GM12865 (cell line): Measurements from ENCODE around the gene FHIT.

Source experiments
- DNase-seq: peaks from one replicate; pipeline ENCODE4 v3.0.0; 2010; ENCODE audit warnings: low read depth
- H3K4me3 ChIP-seq: 2 replicates; pipeline ENCODE4 v1.5.1; 2011; ENCODE audit warnings: mild to moderate bottlenecking, low read depth, low read length, control low read depth
- CTCF ChIP-seq: IDR thresholded peaks from 2 replicates; pipeline ENCODE4 v1.5.1; 2011; ENCODE audit warnings: low read length, control low read depth, low read depth, inconsistent platforms; ENCODE audit not compliant: insufficient read depth; ENCODE audit errors: missing control alignments

FHIT gene

GRCh38 chr3:59771768-59772181, 1479.5 kb downstream of the FHIT start:
- no peak for TF ChIP-seq CTCF
- H3K4me3 ChIP-seq, result no peak overlapping the region
- DNase-seq, result no peak

GRCh38 chr3:59769127-59769750, 1482.0 kb downstream of the FHIT start:
- no peak overlapping the region for H3K4me3 ChIP-seq
- DNase-seq, result no peak
- no peak for TF ChIP-seq CTCF

- TF ChIP-seq CTCF, result no peak
- DNase-seq, result no peak
These were observed 1484.9 kb downstream of the FHIT start for GRCh38 chr3:59766200-59766872.

GRCh38 chr3:59764171-59764570, 1487.1 kb downstream of the FHIT start:
- no peak for TF ChIP-seq CTCF
- H3K4me3 ChIP-seq, result no peak overlapping the region
- DNase-seq, result no peak

More at GRCh38 chr3:59766200-59766872, 1484.9 kb downstream of the FHIT start:
- H3K4me3 ChIP-seq, result no peak overlapping the region

GRCh38 chr3:59762941-59763340, 1488.3 kb downstream of the FHIT start:
- no peak for TF ChIP-seq CTCF

GRCh38 chr3:59759298-59760031, 1491.8 kb downstream of the FHIT start:
- no peak for TF ChIP-seq CTCF
- H3K4me3 ChIP-seq, result no peak overlapping the region
- DNase-seq, result no peak

More at GRCh38 chr3:59762941-59763340, 1488.3 kb downstream of the FHIT start:
- H3K4me3 ChIP-seq, result no peak overlapping the region
- DNase-seq, result no peak
